Immature natural killer cell (primary cell): Measurements from ENCODE around the gene ABAT. TPM values are rescaled to one million over a fixed set of nuclear protein-coding genes. Genes with fewer than 3 reads are reported as not detected.
A peak's percentile ranks its signal among the peaks of the same experiment; 100 is the strongest.
"Not testable (repeated sequence)": the region's sequence is repeated elsewhere in the genome, so short reads cannot be mapped to it uniquely, and the experiment has no call there.

Source experiments
- DNase-seq, 3 donors: peaks; one replicate each; pipeline ENCODE4 v3.0.0; 2022; ENCODE audit warnings: mixed read lengths in 1 of 3
- H3K27ac Mint-ChIP-seq, 6 donors: one replicate each; pipeline ENCODE4 v1.8.0; 2020; ENCODE audit warnings: mixed read lengths in 6 of 6, mild to moderate bottlenecking in 5 of 6, inconsistent platforms in 4 of 6, moderate library complexity in 3 of 6
- H3K27me3 Mint-ChIP-seq, 3 donors: one replicate each; pipeline ENCODE4 v1.8.0; 2020 to 2021; ENCODE audit warnings: low read depth in 3 of 3, mild to moderate bottlenecking in 3 of 3, mixed read lengths in 3 of 3, moderate library complexity in 3 of 3, inconsistent platforms in 1 of 3
- H3K36me3 Mint-ChIP-seq, 3 donors: one replicate each; pipeline ENCODE4 v1.8.0; 2020; ENCODE audit warnings: mixed read lengths in 3 of 3, inconsistent platforms in 2 of 3, mild to moderate bottlenecking in 2 of 3
- H3K4me1 Mint-ChIP-seq, 2 donors: one replicate each; pipeline ENCODE4 v1.8.0; 2020; ENCODE audit warnings: inconsistent platforms in 2 of 2, mild to moderate bottlenecking in 2 of 2, mixed read lengths in 2 of 2, moderate library complexity in 1 of 2
- H3K4me3 Mint-ChIP-seq, 5 donors: one replicate each; pipeline ENCODE4 v1.8.0; 2020; ENCODE audit warnings: mild to moderate bottlenecking in 5 of 5, mixed read lengths in 5 of 5, inconsistent platforms in 3 of 5, moderate library complexity in 3 of 5
- H3K9me3 Mint-ChIP-seq, 6 donors: one replicate each; pipeline ENCODE4 v1.8.0; 2020; ENCODE audit warnings: mild to moderate bottlenecking in 6 of 6, mixed read lengths in 6 of 6, inconsistent platforms in 4 of 6, moderate library complexity in 3 of 6
- polyA plus RNA-seq, 3 donors: library from polyadenylated mRNA; unstranded; fragments of 300-500 nt; fragmentation: Illumina TruSeq; gene quantifications; one replicate each; pipeline ENCODE4 v1.2.3, GENCODE V29; 2021

ABAT gene
- polyA plus RNA-seq, 3 donors from 2014 or later: 1.9 to 5.4 TPM; not detected in 1

- H3K27me3 Mint-ChIP-seq: peaks cover 0 to 2% (median 2%) of the 10 kb centered on the region in 3 donors
- no peaks in the 10 kb centered on the region for H3K4me1 Mint-ChIP-seq
- H3K27ac Mint-ChIP-seq: no peak overlapping the region
- DNase-seq: no peak
- H3K36me3 Mint-ChIP-seq: peaks cover 5 to 12% (median 7%) of the 10 kb centered on the region in 3 donors
- H3K9me3 Mint-ChIP-seq: no peaks in the 10 kb centered on the region
- H3K4me3 Mint-ChIP-seq: no peak overlapping the region
These were observed 111.0 kb downstream of the ABAT start for GRCh38 chr16:8785408-8785807.

GRCh38 chr16:8786316-8786715 is 111.9 kb downstream of the ABAT start:
- not testable (repeated sequence) for H3K9me3 Mint-ChIP-seq, H3K4me1 Mint-ChIP-seq, DNase-seq, H3K27ac Mint-ChIP-seq, H3K36me3 Mint-ChIP-seq, H3K27me3 Mint-ChIP-seq, H3K4me3 Mint-ChIP-seq

- H3K4me3 Mint-ChIP-seq: no peak overlapping the region
- H3K27me3 Mint-ChIP-seq: peaks cover 0 to 2% (median 2%) of the 10 kb centered on the region in 3 donors
- H3K4me1 Mint-ChIP-seq: no peaks in the 10 kb centered on the region
- no peak for DNase-seq
- H3K27ac Mint-ChIP-seq: no peak overlapping the region
- H3K36me3 Mint-ChIP-seq: no peaks in the 10 kb centered on the region
- no peaks in the 10 kb centered on the region for H3K9me3 Mint-ChIP-seq
These were observed 114.3 kb downstream of the ABAT start for GRCh38 chr16:8788578-8789172.

- no peaks in the 10 kb centered on the region for H3K9me3 Mint-ChIP-seq
- peaks cover 29 to 37% of the 10 kb centered on the region in 2 donors for H3K4me1 Mint-ChIP-seq
- no peak for DNase-seq
- no peaks in the 10 kb centered on the region for H3K36me3 Mint-ChIP-seq
- H3K4me3 Mint-ChIP-seq: no peak overlapping the region
- peaks cover 5 to 7% (median 6%) of the 10 kb centered on the region in 3 donors for H3K27me3 Mint-ChIP-seq
- H3K27ac Mint-ChIP-seq: no peak overlapping the region
These were observed 120.7 kb downstream of the ABAT start for GRCh38 chr16:8795091-8795490.

GRCh38 chr16:8795818-8796217 is 121.4 kb downstream of the ABAT start:
- Mint-ChIP-seq H3K9me3 (no peaks in the 10 kb centered on the region), H3K36me3 (no peaks in the 10 kb centered on the region), H3K4me3 (peak overlapping the region in 2 of 5 donors; percentile 57 to 96), H3K27me3 (peaks cover 5 to 7% (median 6%) of the 10 kb centered on the region in 3 donors), H3K4me1 (peaks cover 29 to 38% of the 10 kb centered on the region in 2 donors), H3K27ac (no peak overlapping the region)
- DNase-seq: no peak

GRCh38 chr16:8796469-8797363 is 122.3 kb downstream of the ABAT start:
- Mint-ChIP-seq H3K4me3 (peak overlapping the region; percentile 92 to 97 (median 93)), H3K27ac (peak overlapping the region; percentile 86 to 93 (median 90)), H3K4me1 (peaks cover 29 to 43% of the 10 kb centered on the region in 2 donors)

GRCh38 chr16:8797364-8798173 is 123.2 kb downstream of the ABAT start, which contains the start of the genes PMM2 and TMEM186:
Gene PMM2, plus strand, starts transcription at chr16:8797839. Its CDS starts 44 bp downstream, at chr16:8797883.
Gene TMEM186, minus strand, starts transcription at chr16:8797639. Its CDS starts 25 bp downstream, at chr16:8797614.
- H3K4me1 Mint-ChIP-seq: peaks cover 29 to 43% of the 10 kb centered on the region in 2 donors
- H3K27me3 Mint-ChIP-seq: peaks cover 5 to 7% (median 6%) of the 10 kb centered on the region in 3 donors
- H3K36me3 Mint-ChIP-seq: peaks cover 0 to 7% (median 0%) of the 10 kb centered on the region in 3 donors
- peak within 1 kb of the TSS; percentile 86 to 93 (median 90) for H3K27ac Mint-ChIP-seq
- peak within 1 kb of the TSS; percentile 92 to 97 (median 93) for H3K4me3 Mint-ChIP-seq
- H3K9me3 Mint-ChIP-seq: no peaks in the 10 kb centered on the region
- peak; percentile 94 to 95 (median 94) for DNase-seq

More at GRCh38 chr16:8796469-8797363, 122.3 kb downstream of the ABAT start:
- peaks cover 5 to 7% (median 6%) of the 10 kb centered on the region in 3 donors for H3K27me3 Mint-ChIP-seq
- peaks cover 0 to 2% (median 0%) of the 10 kb centered on the region in 3 donors for H3K36me3 Mint-ChIP-seq
- H3K9me3 Mint-ChIP-seq: no peaks in the 10 kb centered on the region
- DNase-seq: no peak

- DNase-seq: no peak
- Mint-ChIP-seq H3K9me3 (no peaks in the 10 kb centered on the region), H3K4me1 (peaks cover 29 to 43% of the 10 kb centered on the region in 2 donors), H3K27ac (peak overlapping the region; percentile 86 to 93 (median 90)), H3K27me3 (peaks cover 5 to 7% (median 6%) of the 10 kb centered on the region in 3 donors), H3K4me3 (peak overlapping the region; percentile 92 to 97 (median 93)), H3K36me3 (peaks cover 1 to 12% (median 5%) of the 10 kb centered on the region in 3 donors)
These were observed 123.7 kb downstream of the ABAT start for GRCh38 chr16:8798174-8798527.

GRCh38 chr16:8798535-8799157 is 124.2 kb downstream of the ABAT start:
- Mint-ChIP-seq H3K27ac (peak overlapping the region; percentile 86 to 93 (median 90)), H3K36me3 (peaks cover 4 to 15% (median 8%) of the 10 kb centered on the region in 3 donors), H3K4me3 (peak overlapping the region; percentile 92 to 97 (median 93)), H3K4me1 (peaks cover 29 to 43% of the 10 kb centered on the region in 2 donors), H3K27me3 (peaks cover 5 to 7% (median 6%) of the 10 kb centered on the region in 3 donors), H3K9me3 (no peaks in the 10 kb centered on the region)
- DNase-seq: no peak

- H3K4me3 Mint-ChIP-seq: no peak overlapping the region
- DNase-seq: no peak
- peaks cover 25 to 38% of the 10 kb centered on the region in 2 donors for H3K4me1 Mint-ChIP-seq
- H3K27me3 Mint-ChIP-seq: peaks cover 5 to 7% (median 6%) of the 10 kb centered on the region in 3 donors
- H3K36me3 Mint-ChIP-seq: peaks cover 14 to 30% (median 15%) of the 10 kb centered on the region in 3 donors
- no peaks in the 10 kb centered on the region for H3K9me3 Mint-ChIP-seq
- peak overlapping the region in 1 of 6 donors; percentile 12 for H3K27ac Mint-ChIP-seq
These were observed 127.3 kb downstream of the ABAT start for GRCh38 chr16:8801701-8802100.

- not testable (repeated sequence) for H3K4me3 Mint-ChIP-seq, H3K27me3 Mint-ChIP-seq, H3K9me3 Mint-ChIP-seq, DNase-seq, H3K27ac Mint-ChIP-seq
- peaks cover 15 to 39% (median 24%) of the 10 kb centered on the region in 3 donors for H3K36me3 Mint-ChIP-seq
- peaks cover 7 to 18% of the 10 kb centered on the region in 2 donors for H3K4me1 Mint-ChIP-seq
These were observed 129.3 kb downstream of the ABAT start for GRCh38 chr16:8803733-8804132.

- peaks cover 15 to 43% (median 28%) of the 10 kb centered on the region in 3 donors for H3K36me3 Mint-ChIP-seq
These were observed 129.9 kb downstream of the ABAT start for GRCh38 chr16:8804313-8804712.

More at GRCh38 chr16:8804313-8804712, 129.9 kb downstream of the ABAT start:
- Mint-ChIP-seq H3K4me1 (peaks cover 2 to 12% of the 10 kb centered on the region in 2 donors), H3K27ac (no peak overlapping the region), H3K4me3 (no peak overlapping the region), H3K9me3 (no peaks in the 10 kb centered on the region), H3K27me3 (peaks cover 0 to 2% (median 2%) of the 10 kb centered on the region in 3 donors)
- no peak for DNase-seq
